WI38 (cell line): Measurements from ENCODE around the gene C2orf80.

Experiments
- H3K4me3 ChIP-seq: 2 replicates; pipeline ENCODE4 v1.5.1; 2011; ENCODE audit warnings: low read depth, mild to moderate bottlenecking, control low read depth, low read length
- CTCF ChIP-seq: IDR thresholded peaks from 2 replicates; pipeline ENCODE4 v1.5.1; 2012; ENCODE audit warnings: low read depth, mild to moderate bottlenecking, control low read depth, low read length

C2orf80 gene

DNA sequence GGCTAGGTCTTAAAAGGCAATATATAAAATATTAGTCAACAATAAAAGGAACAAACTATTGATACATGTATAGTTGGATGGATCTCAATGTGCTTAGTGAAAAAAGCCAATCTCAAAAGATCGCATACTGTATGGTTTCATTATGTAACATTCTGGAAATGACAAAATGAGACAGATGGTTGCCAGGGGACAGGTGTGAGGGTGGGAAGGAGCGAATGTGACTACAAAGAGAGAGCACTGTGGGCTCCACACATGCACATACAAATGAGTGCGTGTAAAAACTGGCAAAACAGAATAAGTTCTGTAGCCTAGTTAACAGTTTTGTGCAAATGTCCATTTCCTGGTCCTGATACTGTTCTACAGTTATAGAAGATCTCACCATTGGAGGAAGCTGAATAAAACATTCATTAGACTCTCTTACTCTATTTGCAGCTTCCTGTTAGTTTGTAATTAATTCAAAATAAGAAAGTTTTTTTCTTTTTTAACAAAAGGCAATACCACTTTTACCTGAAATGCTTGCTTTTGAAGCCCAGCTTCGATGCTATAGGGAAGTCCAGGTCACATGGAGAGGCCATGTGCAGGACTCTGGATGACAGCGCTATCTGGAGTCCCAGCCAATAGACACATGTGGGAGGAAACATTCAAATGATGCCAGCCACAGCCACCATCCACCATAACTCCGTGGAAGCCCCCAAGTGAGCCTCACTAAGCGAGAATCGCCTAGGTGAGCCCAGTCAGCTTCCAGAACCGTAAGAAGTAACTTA is 21.0 kb upstream of the C2orf80 start:
- H3K4me3 ChIP-seq = no peak overlapping the region
- TF ChIP-seq CTCF = no peak

GRCh38 chr2:208208335-208209085 is 18.7 kb upstream of the C2orf80 start:
- H3K4me3 ChIP-seq = no peak overlapping the region
- no peak for TF ChIP-seq CTCF

DNA sequence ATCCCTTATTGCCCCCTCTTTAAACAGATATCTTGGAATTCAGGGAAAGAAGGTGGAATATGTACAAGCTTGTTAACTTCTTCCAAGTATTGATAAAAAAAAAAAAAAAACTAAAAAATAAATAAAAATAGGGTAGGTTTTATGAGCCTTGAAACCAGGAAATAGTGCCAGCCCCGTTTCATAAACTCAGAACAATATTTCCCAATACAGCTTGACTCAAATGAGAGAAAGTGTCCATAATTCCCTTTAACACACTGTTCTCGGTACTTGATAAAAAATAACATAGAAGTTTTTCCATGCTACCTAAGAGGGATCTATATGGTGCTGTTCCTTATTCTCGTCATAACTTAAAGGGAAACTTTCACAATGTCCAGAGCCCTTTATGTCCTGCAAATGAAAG is 17.9 kb upstream of the C2orf80 start:
- no peak for TF ChIP-seq CTCF
- no peak overlapping the region for H3K4me3 ChIP-seq

DNA sequence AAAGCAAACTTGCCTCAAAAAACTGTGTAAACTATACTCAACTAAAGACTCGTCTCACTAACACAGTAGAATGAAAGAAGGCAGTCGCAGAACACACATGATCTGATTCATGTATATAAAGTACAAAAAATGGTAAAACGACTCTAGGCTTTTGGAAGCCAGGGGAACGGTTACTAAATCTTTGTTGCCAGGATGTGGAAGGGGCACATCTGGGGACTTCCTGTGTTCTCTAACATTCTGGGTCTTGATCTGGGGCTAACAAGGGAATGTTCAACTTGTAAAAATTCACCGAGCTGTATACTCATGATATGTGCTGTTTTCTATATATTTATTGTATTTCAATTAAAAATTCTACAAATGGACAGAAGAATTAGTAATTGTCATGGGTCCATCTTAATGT is 14.3 kb upstream of the C2orf80 start:
- no peak overlapping the region for H3K4me3 ChIP-seq
- TF ChIP-seq CTCF = no peak

DNA sequence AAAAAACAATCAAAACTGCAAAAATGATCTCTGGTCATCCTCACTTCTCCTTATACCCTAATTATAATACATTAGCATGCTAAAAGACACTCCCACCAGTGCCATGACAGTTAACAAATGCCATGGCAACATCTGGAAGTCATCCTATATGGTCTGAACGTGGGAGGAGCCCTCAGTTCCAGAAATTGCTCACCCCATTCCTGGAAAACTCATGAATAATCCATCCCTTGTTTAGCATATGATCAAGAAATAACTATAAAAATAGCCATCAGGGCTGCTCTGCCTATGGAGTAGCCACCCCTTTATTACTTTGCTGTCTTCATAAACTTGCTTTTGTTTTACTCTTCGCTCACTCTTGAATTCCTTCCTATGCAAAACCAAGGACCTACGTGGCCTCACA is 5.7 kb upstream of the C2orf80 start:
- H3K4me3 ChIP-seq = no peak overlapping the region
- TF ChIP-seq CTCF = no peak

GRCh38 chr2:208192611-208193236 is 2.9 kb upstream of the C2orf80 start:
- H3K4me3 ChIP-seq = peak overlapping the region; percentile 20; the same call in 1 of the 2 replicates
- no peak for TF ChIP-seq CTCF
